Bone marrow (tissue), 2 donors: ENCODE results near the gene ATOX1.
"Not testable (repeated sequence)": the region's sequence is repeated elsewhere in the genome, so short reads cannot be mapped to it uniquely, and the experiment has no call there.

Experiments
- DNase-seq, 2 donors: peaks; one replicate each; lab custom pipeline; 2025; lab: John Stamatoyannopoulos, UW

The ATOX1 gene

GRCh38 chr5:151698081-151698480, 60.4 kb downstream of the ATOX1 start:
- DNase-seq = not testable (repeated sequence)

GRCh38 chr5:151697452-151697851, 61.0 kb downstream of the ATOX1 start:
- no peak for DNase-seq

- no peak for DNase-seq
Observed at GRCh38 chr5:151696470-151697061, 61.9 kb downstream of the ATOX1 start.

DNA sequence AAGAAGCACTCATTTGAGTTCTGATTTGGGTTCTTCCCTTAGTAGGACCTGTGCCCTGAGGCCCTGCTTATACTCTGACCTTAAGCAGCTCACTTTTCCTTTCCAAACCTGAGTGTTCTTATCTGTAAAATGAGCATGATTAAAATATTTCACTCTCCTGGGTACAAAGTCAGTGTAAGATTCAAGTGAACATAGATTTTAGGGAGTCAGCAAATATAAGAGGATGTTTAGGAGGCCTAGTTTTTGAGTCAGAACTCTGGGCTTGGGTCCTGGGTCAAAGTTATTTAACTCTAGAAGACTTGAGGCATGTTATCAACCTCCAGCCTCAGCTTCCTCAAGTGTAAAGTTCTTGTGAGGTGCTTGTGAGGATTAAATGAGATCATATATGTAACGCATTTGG, 63.0 kb downstream of the ATOX1 start:
- DNase-seq = no peak

GRCh38 chr5:151694035-151694485, 64.4 kb downstream of the ATOX1 start:
- DNase-seq = no peak
